ENCODE measurements around the gene ZNF662. TPM values are rescaled to one million over a fixed set of nuclear protein-coding genes. Genes with fewer than 3 reads are reported as not detected.

The ZNF662 gene
- total and polyA plus RNA-seq, 9 of the 15 experiments (the other 6 are each of a cell fraction or from before 2014, with no cell fraction given): 0.07 to 0.55 (median 0.27) TPM

- no peaks in the 10 kb centered on the region for H3K9me3 ChIP-seq (replicated peaks; ENCODE audit: control insufficient read depth, insufficient read depth, low read depth, low read length)
- H3K27me3 ChIP-seq (ENCODE audit: control insufficient read depth in 2 of 2, insufficient read depth in 2 of 2, low read length in 2 of 2): peaks cover 3 to 7% of the 10 kb centered on the region in 2 experiments; a peak in 2 of 5 replicates
- FAIRE-seq (no peak), DNase-seq (ENCODE audit: extremely low read depth in 1 of 4, low spot score in 3 of 4) (no peak), ATAC-seq (no peak)
- H3K36me3 ChIP-seq (ENCODE audit: control insufficient read depth, insufficient read depth, low read length): no peaks in the 10 kb centered on the region
- H3K79me2 ChIP-seq (ENCODE audit: control insufficient read depth, insufficient read depth, low read length): no peaks in the 10 kb centered on the region
- H3K27ac ChIP-seq (ENCODE audit: extremely low read depth, low read depth, low read length): no peak overlapping the region
- WGBS (ENCODE audit: insufficient coverage, low coverage, missing lambda C conversion rate): 3% methylated on average over 4 of the region's 4 CpGs
- ChIA-PET POLR2A (no interaction called here), CTCF (ENCODE audit: low intra/inter-chr PET ratio) (no interaction called here)
- in situ Hi-C loops (cut with MboI) (no loop called here), intact Hi-C loops (cut with micrococcal nuclease) (no loop called here)
- H4K20me1 ChIP-seq (replicated peaks; ENCODE audit: control insufficient read depth, insufficient read depth, low read length): no peaks in the 10 kb centered on the region
- no peak overlapping the region for H2AFZ ChIP-seq (ENCODE audit: low read depth, low read length)
- no peak overlapping the region for H3K9ac ChIP-seq (ENCODE audit: insufficient read depth in 1 of 2, low read depth in 2 of 2, low read length in 2 of 2)
- TF ChIP-seq USF1 (CRISPR knock-in tag; IDR thresholded peaks at IDR 0.05) (no peak), ERF (CRISPR knock-in tag; IDR thresholded peaks at IDR 0.05) (no peak)
- no TSS peak for BruUV-seq (replicated peaks)
- H3K4me2 ChIP-seq (ENCODE audit: insufficient read depth, low read length): no peak overlapping the region
- H3K4me1 ChIP-seq (replicated peaks in 1 of 2; ENCODE audit: control insufficient read depth in 2 of 2, insufficient read depth in 2 of 2, low read length in 2 of 2): no peaks in the 10 kb centered on the region
- H3K9me1 ChIP-seq (ENCODE audit: control insufficient read depth, insufficient read depth, low read length): no peaks in the 10 kb centered on the region
- H3K4me3 ChIP-seq: no peak overlapping the region
These were observed 17.7 kb downstream of the ZNF662 start for GRCh38 chr3:42923606-42924005.

GRCh38 chr3:42926310-42926709 is 20.4 kb downstream of the ZNF662 start:
- BruUV-seq (replicated peaks): no TSS peak
- Histone ChIP-seq H3K27ac (ENCODE audit: extremely low read depth, low read depth, low read length) (no peak overlapping the region), H3K79me2 (ENCODE audit: control insufficient read depth, insufficient read depth, low read length) (no peaks in the 10 kb centered on the region), H3K27me3 (ENCODE audit: control insufficient read depth in 2 of 2, insufficient read depth in 2 of 2, low read length in 2 of 2) (peaks cover 3 to 7% of the 10 kb centered on the region in 2 experiments; a peak in 2 of 5 replicates), H2AFZ (ENCODE audit: low read depth, low read length) (no peak overlapping the region), H3K9me3 (replicated peaks; ENCODE audit: control insufficient read depth, insufficient read depth, low read depth, low read length) (no peaks in the 10 kb centered on the region), H3K9me1 (ENCODE audit: control insufficient read depth, insufficient read depth, low read length) (no peaks in the 10 kb centered on the region), H3K4me3 (no peak overlapping the region), H4K20me1 (replicated peaks; ENCODE audit: control insufficient read depth, insufficient read depth, low read length) (no peaks in the 10 kb centered on the region), H3K4me1 (replicated peaks in 1 of 2; ENCODE audit: control insufficient read depth in 2 of 2, insufficient read depth in 2 of 2, low read length in 2 of 2) (no peaks in the 10 kb centered on the region), H3K9ac (ENCODE audit: insufficient read depth in 1 of 2, low read depth in 2 of 2, low read length in 2 of 2) (no peak overlapping the region), H3K4me2 (ENCODE audit: insufficient read depth, low read length) (no peak overlapping the region), H3K36me3 (ENCODE audit: control insufficient read depth, insufficient read depth, low read length) (no peaks in the 10 kb centered on the region)
- intact Hi-C loops (cut with micrococcal nuclease) (no loop called here), in situ Hi-C loops (cut with MboI) (no loop called here)
- no peak for ATAC-seq
- DNase-seq (ENCODE audit: extremely low read depth in 1 of 4, low spot score in 3 of 4): no peak
- POLR2A ChIA-PET: no interaction called here
- TF ChIP-seq ZFPM2 (CRISPR knock-in tag; IDR thresholded peaks at IDR 0.05): no peak
- FAIRE-seq: no peak
- CTCF ChIA-PET (ENCODE audit: low intra/inter-chr PET ratio): no interaction called here

Data from K562 (cell line).